HG03520 (cell line): ENCODE measurements around the gene LZTR1.
"Not testable (repeated sequence)": the region's sequence is repeated elsewhere in the genome, so short reads cannot be mapped to it uniquely, and the experiment has no call there.

Experiments used
- ATAC-seq: cut with Tn5 transposase; IDR thresholded peaks from one replicate; pipeline ENCODE4 v1.9.1; 2021; ENCODE audit warnings: mild to moderate bottlenecking, moderate library complexity; ENCODE audit not compliant: unreplicated experiment

The LZTR1 gene

DNA sequence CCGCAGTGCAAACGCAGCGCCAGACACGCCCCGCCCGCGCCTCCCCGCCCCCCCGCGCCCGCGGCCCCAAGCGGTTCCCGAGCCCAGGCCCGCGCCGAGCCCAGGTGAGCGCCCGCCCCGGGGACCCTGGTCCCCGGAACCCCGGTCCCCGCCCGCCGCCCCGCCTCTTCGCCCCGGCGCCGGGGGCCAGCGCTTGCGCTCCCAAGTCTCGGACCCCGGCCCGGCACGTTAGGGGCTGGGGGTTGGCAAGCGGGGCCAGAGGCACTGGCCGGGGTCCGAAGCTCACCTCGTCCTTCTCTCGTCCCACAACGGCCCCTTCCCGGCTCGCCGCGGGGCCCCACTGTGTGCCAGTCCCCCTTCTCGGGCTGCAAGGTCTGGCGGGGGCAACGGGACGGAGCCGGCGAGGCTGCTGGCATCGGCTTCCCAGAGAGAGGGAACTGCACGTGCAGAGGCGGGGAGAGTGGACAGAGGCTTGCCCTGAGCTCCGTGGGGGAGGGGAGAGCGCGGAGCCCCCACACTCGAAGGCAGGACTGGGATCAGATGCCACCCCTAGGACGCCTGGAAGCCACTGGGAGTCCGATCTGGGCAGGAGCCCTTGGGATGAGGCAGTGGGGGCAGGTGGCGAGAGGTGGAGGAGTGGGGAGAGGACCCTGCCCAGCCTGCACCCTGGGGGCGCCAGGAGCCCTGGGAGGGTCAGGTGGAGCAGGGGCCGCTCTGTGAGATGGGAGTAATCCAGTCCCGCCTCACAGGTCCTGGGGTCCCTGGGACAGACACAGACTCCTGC is 16.8 kb upstream of the LZTR1 start:
- ATAC-seq: no peak

DNA sequence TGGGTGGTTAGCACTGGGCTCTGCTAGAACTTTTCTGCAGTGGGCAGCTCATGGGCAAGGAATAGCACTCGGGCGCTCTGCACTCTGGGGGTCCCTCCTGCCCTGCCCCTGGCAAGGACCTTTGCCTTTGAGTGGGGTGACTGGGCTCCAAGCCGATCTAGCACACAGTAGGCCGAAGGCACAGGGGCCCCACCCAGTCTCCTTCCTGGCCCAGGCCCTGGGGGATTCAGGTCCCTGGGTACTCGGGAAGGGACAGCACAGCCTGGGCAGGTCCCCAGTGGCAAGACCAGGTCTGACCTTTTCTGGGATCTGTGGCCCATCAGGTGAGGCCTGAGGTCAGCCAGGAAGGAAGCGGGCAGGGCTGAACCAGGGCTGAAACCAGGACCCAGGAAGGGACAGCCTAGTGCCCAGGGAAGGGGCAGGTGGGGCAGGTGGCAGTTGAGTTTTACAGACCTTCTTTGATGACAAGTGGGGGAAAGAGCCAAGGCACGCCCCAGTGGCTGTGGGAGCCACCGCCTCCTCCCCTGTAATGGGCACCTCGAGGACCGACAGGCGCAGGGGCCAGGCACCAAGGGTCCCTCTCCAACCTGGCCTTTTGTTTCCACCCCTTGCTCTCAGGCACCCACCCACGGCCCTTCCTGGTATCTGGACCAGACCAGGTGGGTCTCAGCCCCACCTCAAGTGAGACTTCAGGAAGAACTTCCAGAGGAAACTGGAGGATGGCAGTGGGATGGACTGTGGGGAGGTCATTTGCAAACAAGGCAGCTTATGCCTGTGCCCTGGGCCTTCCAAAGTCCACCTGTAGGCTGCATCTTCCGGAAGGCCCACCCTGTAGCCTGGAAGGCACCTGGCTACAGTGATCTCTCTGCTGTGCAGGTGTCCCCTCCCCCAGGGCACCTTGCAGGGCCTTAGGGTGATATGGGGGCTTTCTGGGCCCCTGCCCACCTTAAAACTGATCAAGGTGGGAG is 15.9 kb upstream of the LZTR1 start:
- no peak for ATAC-seq

DNA sequence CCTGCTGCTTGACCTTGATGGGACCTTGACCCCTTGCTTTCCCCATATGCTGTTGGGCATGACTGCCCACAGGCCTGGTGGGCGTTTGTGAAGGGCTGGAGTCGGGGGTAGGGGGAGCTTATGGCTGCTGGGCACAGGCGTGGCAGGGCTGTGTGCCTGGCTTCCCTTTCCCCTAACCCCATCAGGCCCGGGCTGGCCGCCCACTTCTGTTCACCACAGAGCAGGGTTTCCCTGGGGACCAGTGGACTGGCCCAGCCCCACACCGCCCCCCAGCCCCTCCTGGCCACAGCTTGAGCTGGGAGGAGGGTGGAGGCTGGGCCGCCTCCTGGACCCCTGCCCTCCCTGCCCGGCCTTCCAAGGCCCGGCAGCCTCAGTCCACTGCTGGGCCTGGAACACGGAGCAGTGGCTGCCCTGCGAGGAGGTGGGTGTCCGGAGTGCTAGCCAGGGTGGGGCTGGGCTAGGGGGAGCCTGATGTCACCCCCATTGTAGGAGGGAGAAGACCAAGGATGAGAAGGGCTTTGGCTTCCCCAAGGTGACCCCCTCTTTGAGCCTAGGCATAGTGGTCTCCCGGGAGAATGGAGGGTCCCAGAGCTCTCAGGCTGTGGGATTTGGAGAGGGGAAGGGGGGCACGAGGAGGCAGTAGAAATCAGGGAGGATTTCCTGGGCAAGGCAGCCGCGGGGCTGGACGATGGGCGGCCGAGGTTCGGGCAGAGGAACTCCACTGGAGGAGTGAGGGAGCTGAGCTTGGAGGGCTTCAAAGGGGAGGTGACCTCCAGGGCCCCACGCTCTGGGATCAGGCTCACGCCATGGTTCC is 15.0 kb upstream of the LZTR1 start, which contains the start of gene AIFM3:
Gene AIFM3, plus strand, starts transcription at position 373 of the 814 bp plus-strand sequence. CDS start 690 bp downstream, outside the sequence.
- no peak for ATAC-seq

DNA sequence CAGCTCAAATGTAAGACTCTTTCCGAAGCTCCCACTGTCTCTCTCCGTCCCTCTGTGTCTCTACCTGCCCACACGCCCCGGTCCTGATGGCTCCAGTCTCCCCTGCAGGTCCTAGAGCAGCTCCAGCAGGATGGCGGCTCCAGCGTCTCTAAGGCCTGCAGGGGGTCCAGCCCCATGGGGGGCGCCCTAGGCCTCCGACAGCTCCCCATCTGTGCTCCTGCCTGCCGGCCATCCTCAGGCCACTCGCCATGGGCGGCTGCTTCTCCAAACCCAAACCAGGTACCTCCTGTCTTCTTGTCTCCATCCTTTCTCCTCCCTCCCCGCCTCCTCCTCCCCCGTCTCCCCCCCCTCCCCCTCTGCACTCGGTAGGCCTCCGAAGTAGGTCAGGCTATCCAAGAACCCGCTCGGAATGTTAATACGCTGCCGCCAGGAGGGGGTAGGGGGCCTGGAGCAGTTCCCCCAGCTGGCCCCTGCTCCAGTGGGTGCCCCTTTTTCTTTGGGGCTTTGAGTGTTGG is 14.3 kb upstream of the LZTR1 start:
- ATAC-seq: no peak

DNA sequence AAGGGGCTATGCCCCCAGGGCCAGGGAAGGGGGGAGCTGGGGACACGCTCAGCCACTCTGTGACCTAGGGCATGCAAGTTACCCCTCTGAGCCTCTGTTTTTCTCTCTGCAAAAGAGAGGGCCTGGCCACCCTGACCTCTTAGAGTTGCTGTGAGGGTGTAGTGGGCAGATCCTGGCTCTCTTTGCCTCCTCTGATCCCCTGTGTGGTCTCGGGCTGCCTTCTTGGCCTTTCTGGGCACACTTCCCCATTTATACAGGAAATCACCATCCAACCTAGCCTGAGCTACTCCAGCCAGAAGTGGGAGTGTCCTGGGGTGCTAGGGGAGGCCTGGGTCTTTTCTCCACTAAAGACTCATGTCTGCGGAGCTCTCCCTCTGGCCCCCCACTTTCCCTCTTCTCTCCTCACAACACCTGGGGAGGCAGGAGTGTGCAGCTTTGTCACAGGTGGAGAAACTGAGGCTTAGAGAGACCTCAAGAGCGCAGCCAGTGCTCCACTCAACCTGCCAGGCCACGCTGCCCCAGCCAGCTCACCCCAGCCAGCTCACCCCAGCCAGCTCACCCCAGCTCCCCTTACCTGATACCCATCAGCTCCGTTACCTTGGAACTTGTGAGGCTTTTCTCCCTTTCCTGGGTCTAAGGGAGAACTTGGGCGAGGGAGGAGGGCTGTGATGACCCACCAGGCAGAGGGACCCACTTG is 13.7 kb upstream of the LZTR1 start:
- no peak for ATAC-seq

DNA sequence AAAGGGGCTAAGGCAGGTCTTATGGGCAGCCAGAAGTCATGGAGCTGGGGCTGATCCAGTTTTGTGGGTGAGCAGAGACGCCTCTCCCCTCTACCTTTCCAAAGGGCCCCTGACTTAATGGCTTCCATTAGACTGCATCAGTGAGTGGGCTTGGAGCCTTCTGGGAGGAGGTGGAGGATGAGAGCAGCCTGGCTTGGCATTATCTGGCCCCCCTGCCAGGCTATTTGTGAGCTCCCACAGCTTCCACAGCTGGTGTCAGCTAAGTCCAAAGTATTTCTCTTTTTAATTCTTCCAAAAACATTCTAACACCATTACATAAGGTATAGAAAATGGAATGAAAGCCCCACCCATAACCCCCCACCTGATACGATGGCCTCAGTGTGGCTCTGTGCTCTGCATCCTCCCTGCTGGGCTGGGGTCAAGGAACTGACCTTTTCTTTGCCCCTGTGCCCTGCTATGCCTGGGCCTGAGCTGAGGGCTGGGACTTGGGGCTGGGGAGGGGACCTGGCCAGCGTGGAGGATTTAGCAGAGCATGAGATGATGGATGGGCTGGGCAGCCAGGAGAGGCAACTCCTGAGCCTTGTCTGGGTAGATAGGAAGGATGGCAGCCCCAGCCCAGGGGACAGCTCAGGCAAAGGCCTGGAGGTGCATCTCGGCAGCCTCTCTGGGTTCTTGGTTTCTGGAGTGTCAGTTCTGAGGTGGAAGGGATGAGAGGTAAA is 11.0 kb upstream of the LZTR1 start:
- no peak for ATAC-seq

DNA sequence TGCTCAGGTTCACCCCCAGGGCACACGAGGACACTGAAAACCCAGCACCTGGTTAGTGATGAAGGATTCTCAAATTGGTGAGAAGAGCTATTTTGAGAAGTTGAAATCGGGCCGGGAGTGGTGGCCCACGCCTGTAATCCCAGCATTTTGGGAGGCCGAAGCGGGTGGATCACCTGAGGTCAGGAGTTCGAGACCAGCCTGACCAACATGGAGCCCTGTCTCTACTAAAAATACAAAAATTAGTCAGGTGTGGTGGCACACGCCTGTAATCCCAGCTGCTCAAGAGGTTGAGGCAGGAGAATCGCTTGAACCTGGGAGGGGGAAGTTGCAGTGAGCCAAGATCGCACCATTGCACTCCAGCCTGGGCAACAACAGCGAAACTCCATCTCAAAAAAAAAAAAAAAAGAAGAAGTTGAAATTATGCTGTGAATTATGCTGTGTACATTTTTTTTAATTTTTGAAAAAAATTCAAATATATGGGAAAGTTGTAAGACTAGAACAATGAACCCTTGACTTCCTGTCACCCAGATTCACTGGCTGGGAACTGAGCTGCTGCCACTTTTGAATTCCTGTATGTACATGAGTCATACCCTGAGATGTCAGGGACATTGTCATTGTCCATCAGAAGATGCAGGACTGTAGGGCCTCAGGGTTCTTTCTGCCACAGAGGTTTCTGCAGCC is 9.9 kb upstream of the LZTR1 start:
- ATAC-seq: not testable (repeated sequence)

DNA sequence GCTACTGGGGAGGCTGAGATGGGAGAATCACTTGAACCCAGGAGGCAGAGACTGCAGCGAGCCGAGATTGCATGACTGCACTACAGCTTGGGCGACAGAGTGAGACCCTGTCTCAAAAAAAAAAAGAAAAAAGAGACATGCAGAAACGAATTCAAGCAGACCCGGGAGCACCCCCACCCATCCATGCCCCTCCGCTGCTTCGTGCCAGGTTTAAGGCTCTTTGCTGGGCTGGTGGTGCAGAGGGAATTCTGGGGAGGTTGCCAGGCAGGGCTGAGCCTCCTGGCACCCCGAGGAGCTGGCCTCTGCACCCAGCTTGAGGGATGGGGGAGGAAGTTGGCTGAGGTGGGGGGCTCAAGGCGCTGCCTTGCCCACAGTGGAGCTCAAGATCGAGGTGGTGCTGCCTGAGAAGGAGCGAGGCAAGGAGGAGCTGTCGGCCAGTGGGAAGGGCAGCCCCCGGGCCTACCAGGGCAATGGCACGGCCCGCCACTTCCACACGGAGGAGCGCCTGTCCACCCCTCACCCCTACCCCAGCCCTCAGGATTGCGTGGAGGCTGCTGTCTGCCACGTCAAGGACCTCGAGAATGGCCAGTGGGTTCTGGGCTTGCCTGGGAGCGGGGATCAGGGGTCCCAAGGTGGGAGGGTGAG is 9.0 kb upstream of the LZTR1 start:
- ATAC-seq: no peak

DNA sequence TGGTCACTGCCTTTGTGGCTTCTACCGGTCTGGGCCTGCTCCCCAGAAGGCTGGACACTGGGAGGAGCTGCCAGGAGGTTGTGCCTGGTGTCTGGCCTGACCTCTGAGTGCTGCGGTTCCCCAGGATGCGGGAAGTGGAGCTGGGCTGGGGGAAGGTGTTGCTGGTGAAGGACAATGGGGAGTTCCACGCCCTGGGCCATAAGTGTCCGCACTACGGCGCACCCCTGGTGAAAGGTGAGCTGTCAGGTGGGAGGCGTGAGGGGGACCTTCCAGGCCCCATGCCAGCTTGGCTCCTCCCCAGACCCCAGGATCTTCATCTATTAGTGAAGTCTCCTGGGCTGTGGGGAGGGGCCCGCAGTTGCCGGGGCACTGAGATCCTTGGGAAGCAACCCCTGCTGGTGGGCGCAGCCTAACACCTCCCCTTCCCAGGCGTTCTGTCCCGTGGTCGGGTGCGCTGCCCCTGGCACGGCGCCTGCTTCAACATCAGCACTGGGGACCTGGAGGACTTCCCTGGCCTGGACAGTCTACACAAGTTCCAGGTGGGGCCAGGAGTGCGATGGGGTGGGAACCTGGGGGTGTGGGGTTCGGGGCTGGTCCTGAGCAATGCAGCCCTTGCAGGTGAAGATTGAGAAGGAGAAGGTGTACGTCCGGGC is 8.3 kb upstream of the LZTR1 start:
- no peak for ATAC-seq

DNA sequence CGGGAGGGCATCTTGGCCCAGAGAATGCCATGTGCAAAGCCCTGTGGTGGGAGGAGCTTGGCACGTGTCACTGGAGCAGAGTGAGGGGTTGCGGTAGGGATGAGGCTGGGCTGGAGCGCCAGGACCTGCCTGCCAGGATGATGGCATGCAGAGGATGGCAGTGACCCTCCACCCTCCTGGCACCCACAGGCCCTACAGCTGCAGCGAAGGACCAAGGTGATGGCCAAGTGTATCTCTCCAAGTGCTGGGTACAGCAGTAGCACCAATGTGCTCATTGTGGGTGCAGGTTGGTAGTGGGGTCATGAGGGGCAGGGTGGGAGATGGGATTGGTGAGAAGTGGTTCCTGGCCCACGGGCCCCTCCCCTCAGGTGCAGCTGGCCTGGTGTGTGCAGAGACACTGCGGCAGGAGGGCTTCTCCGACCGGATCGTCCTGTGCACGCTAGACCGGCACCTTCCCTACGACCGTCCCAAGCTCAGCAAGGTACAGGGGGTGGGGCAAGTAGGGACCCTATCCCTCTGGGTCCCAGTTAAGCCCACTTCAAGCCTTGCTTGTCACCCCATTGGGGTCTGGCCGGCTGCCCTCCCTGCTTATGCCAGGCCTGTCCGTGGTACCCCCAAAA is 7.7 kb upstream of the LZTR1 start:
- ATAC-seq: no peak

DNA sequence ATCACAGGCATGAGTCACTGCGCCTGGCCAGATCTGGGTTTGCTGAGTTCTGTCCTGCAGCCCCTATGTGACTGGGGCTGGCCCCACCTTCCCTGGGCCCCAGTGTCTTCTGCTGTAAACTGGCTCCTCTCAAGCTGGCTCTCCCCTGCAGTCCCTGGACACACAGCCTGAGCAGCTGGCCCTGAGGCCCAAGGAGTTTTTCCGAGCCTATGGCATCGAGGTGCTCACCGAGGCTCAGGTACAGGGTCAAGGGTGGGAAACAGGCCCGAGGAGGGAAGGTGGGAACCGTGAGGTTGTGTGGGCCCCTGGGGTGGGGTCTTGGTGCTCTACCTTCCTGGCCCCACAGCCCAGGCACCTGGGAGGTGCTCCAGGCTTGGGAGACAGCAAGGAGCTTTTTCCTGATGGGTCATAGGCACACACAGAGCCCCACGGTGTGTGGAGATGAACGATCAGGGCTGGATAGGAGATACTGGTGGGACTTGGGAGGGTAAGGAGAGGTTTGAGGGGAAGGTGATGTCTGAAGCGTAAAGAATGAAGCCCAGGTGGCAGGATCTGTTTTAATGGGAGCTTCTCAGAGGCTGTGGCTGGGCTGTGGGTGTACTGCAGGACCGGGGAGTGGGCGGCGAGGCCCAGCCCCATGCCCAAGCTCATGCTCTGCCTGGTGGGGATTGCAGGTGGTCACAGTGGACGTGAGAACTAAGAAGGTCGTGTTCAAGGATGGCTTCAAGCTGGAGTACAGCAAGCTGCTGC is 6.4 kb upstream of the LZTR1 start:
- ATAC-seq: no peak

DNA sequence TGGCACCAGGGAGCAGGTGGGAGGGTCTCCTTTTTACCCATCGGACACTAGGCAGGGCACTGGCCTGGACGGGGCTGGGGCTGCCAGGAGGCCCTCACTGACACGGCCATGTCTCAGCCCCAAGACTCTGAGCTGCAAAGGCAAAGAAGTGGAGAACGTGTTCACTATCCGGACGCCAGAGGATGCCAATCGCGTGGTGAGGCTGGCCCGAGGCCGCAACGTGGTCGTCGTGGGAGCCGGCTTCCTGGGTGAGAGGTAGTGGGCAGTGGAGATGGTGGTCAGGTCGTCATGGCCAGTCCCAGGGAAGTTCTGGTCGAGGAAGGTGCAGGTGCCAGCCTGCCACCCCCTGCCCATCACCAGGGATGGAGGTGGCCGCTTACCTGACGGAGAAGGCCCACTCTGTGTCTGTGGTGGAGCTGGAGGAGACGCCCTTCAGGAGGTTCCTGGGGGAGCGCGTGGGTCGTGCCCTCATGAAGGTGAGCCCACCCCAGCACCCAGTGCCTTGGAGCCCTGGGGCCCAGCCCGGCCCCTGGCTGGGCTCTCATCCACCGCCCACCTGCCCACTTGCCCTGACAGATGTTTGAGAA is 5.7 kb upstream of the LZTR1 start:
- no peak for ATAC-seq

DNA sequence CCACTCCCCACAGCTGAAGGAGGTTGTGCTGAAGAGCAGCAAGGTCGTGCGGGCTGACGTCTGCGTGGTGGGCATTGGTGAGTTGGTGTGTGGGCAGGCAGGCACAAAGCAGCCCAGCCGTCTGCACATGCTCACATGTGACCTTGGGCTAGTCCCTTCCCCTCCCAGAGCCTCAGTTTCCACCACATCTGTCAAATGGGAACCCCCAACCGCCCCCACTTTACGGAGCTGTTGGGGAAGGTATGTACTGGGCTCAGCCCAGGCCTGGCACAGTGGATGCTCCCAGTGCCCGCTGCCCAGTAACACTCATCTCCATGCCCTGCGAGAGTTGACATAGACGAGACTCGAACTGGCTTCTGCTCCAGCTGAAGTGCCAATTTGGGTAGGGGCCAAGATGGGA is 5.1 kb upstream of the LZTR1 start:
- ATAC-seq: no peak

DNA sequence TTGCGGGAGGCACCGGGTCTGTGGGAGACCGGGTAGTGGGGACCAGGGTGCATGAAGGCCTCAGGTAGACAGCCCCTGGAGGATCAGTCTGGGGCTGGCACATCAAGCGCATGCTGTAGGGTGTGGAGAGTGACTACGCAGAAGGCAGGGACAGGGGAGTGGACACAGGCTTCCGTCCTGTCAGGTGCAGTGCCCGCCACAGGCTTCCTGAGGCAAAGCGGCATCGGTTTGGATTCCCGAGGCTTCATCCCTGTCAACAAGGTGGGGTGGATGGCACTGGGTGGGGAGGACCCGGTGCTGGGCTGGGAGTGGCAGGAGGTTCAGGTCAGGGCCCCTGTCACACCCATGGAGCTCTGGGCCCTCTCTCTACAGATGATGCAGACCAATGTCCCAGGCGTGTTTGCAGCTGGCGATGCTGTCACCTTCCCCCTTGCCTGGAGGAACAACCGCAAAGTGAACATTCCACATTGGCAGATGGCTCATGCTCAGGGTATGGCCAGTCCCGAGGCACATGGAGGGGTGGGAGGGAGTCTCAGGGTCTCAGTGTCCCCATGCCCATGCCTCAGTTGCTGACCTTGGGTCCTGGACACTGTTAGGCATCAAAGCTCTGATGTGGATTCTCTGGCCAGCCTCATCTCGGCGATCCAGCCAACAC is 4.5 kb upstream of the LZTR1 start:
- ATAC-seq: no peak

DNA sequence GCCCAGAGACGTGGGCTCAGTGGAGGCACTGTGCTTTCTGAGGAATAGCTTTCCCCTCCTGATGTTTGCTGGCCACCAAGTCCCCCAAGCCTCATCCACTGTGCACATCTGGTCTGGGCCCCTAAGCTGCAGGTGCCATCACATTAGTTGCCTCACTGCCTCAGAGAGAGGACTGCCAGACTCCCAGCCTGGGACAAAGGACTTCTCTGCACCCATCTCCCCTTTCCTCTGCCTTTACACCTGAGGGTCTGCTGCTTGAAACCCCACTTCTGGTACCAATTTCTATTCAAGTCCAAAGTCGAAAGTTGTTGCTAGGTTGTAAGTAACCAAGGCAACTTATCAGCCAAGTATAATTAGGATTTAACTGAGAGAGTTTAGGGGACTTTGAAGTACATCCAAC is 3.7 kb upstream of the LZTR1 start:
- ATAC-seq: no peak

DNA sequence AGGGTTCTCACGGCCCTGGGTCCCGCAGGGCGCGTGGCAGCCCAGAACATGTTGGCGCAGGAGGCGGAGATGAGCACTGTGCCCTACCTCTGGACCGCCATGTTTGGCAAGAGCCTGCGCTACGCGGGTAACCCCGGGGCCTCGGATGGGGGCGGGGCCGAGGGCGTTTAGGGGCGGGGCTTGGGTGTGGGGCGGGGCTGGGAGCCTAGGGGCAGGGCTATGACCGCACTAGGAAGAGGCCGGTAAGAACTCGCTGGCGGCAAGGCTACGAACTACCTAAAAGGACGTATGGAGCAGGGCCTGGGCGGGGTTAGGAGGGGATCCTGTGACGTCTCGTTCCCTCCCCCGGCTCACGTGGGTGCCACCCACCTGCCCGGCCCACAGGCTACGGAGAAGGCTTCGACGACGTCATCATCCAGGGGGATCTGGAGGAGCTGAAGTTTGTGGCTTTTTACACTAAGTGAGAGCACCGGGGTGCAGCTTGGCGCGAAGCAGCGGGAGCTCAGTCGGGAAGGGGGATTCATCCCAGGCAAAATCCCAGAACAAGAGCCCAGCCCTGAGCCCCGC is 2.8 kb upstream of the LZTR1 start:
- ATAC-seq: no peak
